Measurements from ENCODE around the gene DUSP16.

DUSP16 gene

GRCh38 chr12:12562585-12563261 is at the start of gene DUSP16:
Gene DUSP16, minus strand, starts transcription at chr12:12562863. Its CDS starts 41,765 bp downstream, at chr12:12521098.
- CTCF ChIA-PET, result interaction anchor here (0.7 to 1.8 kb wide), 6 partner anchors 10 to 195 kb away, joined by 3 to 4 read pairs (median 4); no protein-coding TSS in a partner anchor
- POLR2A ChIA-PET, result interaction anchor here (0.6 to 1.7 kb wide), 8 partner anchors 14 to 206 kb away, joined by 3 to 4 read pairs (median 3); partner anchors contain the start of genes BORCS5 and CREBL2
- DNase-seq (ENCODE audit: extremely low spot score), result peak; percentile 86
- TF ChIP-seq TARDBP (IDR thresholded peaks at IDR 0.05), result no peak
- no peak for TF ChIP-seq FOXM1 (IDR thresholded peaks at IDR 0.05; ENCODE audit: borderline replicate concordance)
- no peak for TF ChIP-seq SP1 (IDR thresholded peaks at IDR 0.05)
- TF ChIP-seq CTBP1 (IDR thresholded peaks at IDR 0.05; ENCODE audit: borderline replicate concordance), result no peak
- no peak for TF ChIP-seq HDGF (IDR thresholded peaks at IDR 0.05; ENCODE audit: borderline replicate concordance)
- TF ChIP-seq PKNOX1 (IDR thresholded peaks at IDR 0.05), result no peak

GRCh38 chr12:12612358-12612757 is 49.7 kb upstream of the DUSP16 start:
- peak; percentile 28 for DNase-seq (ENCODE audit: extremely low spot score)
- CTCF ChIA-PET, result interaction anchor here (0.5 kb wide), 1 partner anchor 57 kb away, joined by 4 read pairs; no protein-coding TSS in a partner anchor
- POLR2A ChIA-PET, result interaction anchor here (0.5 to 1.5 kb wide), 10 partner anchors 10 to 240 kb away, joined by 3 to 7 read pairs (median 4); partner anchors contain the start of gene DUSP16
- TF ChIP-seq LEF1 (IDR thresholded peaks at IDR 0.05; ENCODE audit: borderline replicate concordance), result no peak

- ChIA-PET POLR2A (interaction anchor here (0.6 to 1.5 kb wide), 16 partner anchors 9 to 240 kb away, joined by 3 to 7 read pairs (median 4); partner anchors contain the start of gene DUSP16), CTCF (no interaction called here)
- DNase-seq (ENCODE audit: extremely low spot score), result peak; percentile 85
- TF ChIP-seq PKNOX1 (IDR thresholded peaks at IDR 0.05) (no peak), SP1 (IDR thresholded peaks at IDR 0.05) (0 out of 2 replicates have a peak, but pooled peaks have one; percentile 23), ZNF384 (IDR thresholded peaks at IDR 0.05) (peak; percentile 82), L3MBTL2 (conservative IDR thresholded peaks at IDR 0.05) (peak; percentile 53), FOXK2 (IDR thresholded peaks at IDR 0.05) (peak; percentile 88), HDGF (IDR thresholded peaks at IDR 0.05; ENCODE audit: borderline replicate concordance) (no peak), TARDBP (IDR thresholded peaks at IDR 0.05) (no peak)
Measured at GRCh38 chr12:12611512-12612306, 49.0 kb upstream of the DUSP16 start, which contains the start of gene CREBL2. Gene CREBL2, plus strand, starts transcription at chr12:12611876. Its CDS starts 297 bp downstream, at chr12:12612173.

- POLR2A ChIA-PET, result interaction anchor here (1.1 to 1.5 kb wide), 2 partner anchors 11 to 48 kb away, joined by 3 to 7 read pairs; partner anchors contain the start of gene DUSP16
- TF ChIP-seq TARDBP (IDR thresholded peaks at IDR 0.05) (no peak), LEF1 (IDR thresholded peaks at IDR 0.05; ENCODE audit: borderline replicate concordance) (no peak), NFRKB (IDR thresholded peaks at IDR 0.05) (no peak), ARNT (IDR thresholded peaks at IDR 0.05) (no peak), SUZ12 (IDR thresholded peaks at IDR 0.05) (no peak), ELF4 (IDR thresholded peaks at IDR 0.05) (no peak), L3MBTL2 (conservative IDR thresholded peaks at IDR 0.05) (no peak), CTBP1 (IDR thresholded peaks at IDR 0.05; ENCODE audit: borderline replicate concordance) (no peak), BHLHE40 (IDR thresholded peaks at IDR 0.05; ENCODE audit: borderline replicate concordance) (no peak), FOXM1 (IDR thresholded peaks at IDR 0.05; ENCODE audit: borderline replicate concordance) (no peak), FOXK2 (IDR thresholded peaks at IDR 0.05) (no peak), PKNOX1 (IDR thresholded peaks at IDR 0.05) (no peak), HDGF (IDR thresholded peaks at IDR 0.05; ENCODE audit: borderline replicate concordance) (no peak), SP1 (IDR thresholded peaks at IDR 0.05) (no peak), ZNF384 (IDR thresholded peaks at IDR 0.05) (no peak), FOXA1 (IDR thresholded peaks at IDR 0.05) (no peak)
- DNase-seq (ENCODE audit: extremely low spot score), result no peak
- CTCF ChIA-PET, result no interaction called here
Measured at GRCh38 chr12:12610711-12611110, 48.0 kb upstream of the DUSP16 start.

- CTCF ChIA-PET, result interaction anchor here (0.5 kb wide), 1 partner anchor 682 kb away, joined by 3 read pairs; no protein-coding TSS in a partner anchor
- DNase-seq (ENCODE audit: extremely low spot score), result no peak
- POLR2A ChIA-PET, result interaction anchor here (1.1 kb wide), 1 partner anchor 47 kb away, joined by 3 read pairs; the partner anchor contains the start of gene DUSP16
- no peak for TF ChIP-seq PKNOX1 (IDR thresholded peaks at IDR 0.05)
- no peak for TF ChIP-seq FOXA1 (IDR thresholded peaks at IDR 0.05)
Measured at GRCh38 chr12:12609692-12610091, 47.0 kb upstream of the DUSP16 start.

Data from HEK293T (cell line).